ENCODE results near the gene GMCL2.

GMCL2 gene

GRCh38 chr5:178228609-178229008, 41.4 kb upstream of the GMCL2 start:
- TF ChIP-seq GATA1 (IDR thresholded peaks at IDR 0.05; ENCODE audit: low read depth, low read length) = no peak
- no peak for TF ChIP-seq POLR2A (IDR thresholded peaks at IDR 0.05; ENCODE audit: low read length)
- DNase-seq = no peak

GRCh38 chr5:178227929-178228328, 40.8 kb upstream of the GMCL2 start:
- TF ChIP-seq GATA1 (IDR thresholded peaks at IDR 0.05; ENCODE audit: low read depth, low read length) = no peak
- no peak for TF ChIP-seq POLR2A (IDR thresholded peaks at IDR 0.05; ENCODE audit: low read length)
- DNase-seq = no peak

- TF ChIP-seq POLR2A (IDR thresholded peaks at IDR 0.05; ENCODE audit: low read length) (no peak), GATA1 (IDR thresholded peaks at IDR 0.05; ENCODE audit: low read depth, low read length) (no peak)
- DNase-seq = no peak
Observed at GRCh38 chr5:178227138-178227659, 40.0 kb upstream of the GMCL2 start.

GRCh38 chr5:178225174-178225573, 38.0 kb upstream of the GMCL2 start:
- no peak for DNase-seq
- TF ChIP-seq GATA1 (IDR thresholded peaks at IDR 0.05; ENCODE audit: low read depth, low read length) (no peak), POLR2A (IDR thresholded peaks at IDR 0.05; ENCODE audit: low read length) (no peak)

GRCh38 chr5:178224403-178224802, 37.2 kb upstream of the GMCL2 start:
- TF ChIP-seq GATA1 (IDR thresholded peaks at IDR 0.05; ENCODE audit: low read depth, low read length) (no peak), POLR2A (IDR thresholded peaks at IDR 0.05; ENCODE audit: low read length) (no peak)

GRCh38 chr5:178223828-178224335, 36.7 kb upstream of the GMCL2 start:
- DNase-seq = no peak
- TF ChIP-seq GATA1 (IDR thresholded peaks at IDR 0.05; ENCODE audit: low read depth, low read length) = no peak
- TF ChIP-seq POLR2A (IDR thresholded peaks at IDR 0.05; ENCODE audit: low read length) = no peak

More at GRCh38 chr5:178224403-178224802, 37.2 kb upstream of the GMCL2 start:
- no peak for DNase-seq

- DNase-seq = no peak
- no peak for TF ChIP-seq GATA1 (IDR thresholded peaks at IDR 0.05; ENCODE audit: low read depth, low read length)
- TF ChIP-seq POLR2A (IDR thresholded peaks at IDR 0.05; ENCODE audit: low read length) = no peak
Observed at GRCh38 chr5:178223196-178223773, 36.1 kb upstream of the GMCL2 start.

GRCh38 chr5:178222292-178222691, 35.1 kb upstream of the GMCL2 start:
- TF ChIP-seq POLR2A (IDR thresholded peaks at IDR 0.05; ENCODE audit: low read length) (no peak), GATA1 (IDR thresholded peaks at IDR 0.05; ENCODE audit: low read depth, low read length) (no peak)
- DNase-seq = no peak

GRCh38 chr5:178221853-178222252, 34.7 kb upstream of the GMCL2 start:
- DNase-seq = no peak
- TF ChIP-seq POLR2A (IDR thresholded peaks at IDR 0.05; ENCODE audit: low read length) = no peak
- no peak for TF ChIP-seq GATA1 (IDR thresholded peaks at IDR 0.05; ENCODE audit: low read depth, low read length)

GRCh38 chr5:178221282-178221681, 34.1 kb upstream of the GMCL2 start:
- TF ChIP-seq GATA1 (IDR thresholded peaks at IDR 0.05; ENCODE audit: low read depth, low read length) = no peak
- peak; percentile 22 for TF ChIP-seq POLR2A (IDR thresholded peaks at IDR 0.05; ENCODE audit: low read length)
- DNase-seq = no peak

- no peak for DNase-seq
- TF ChIP-seq POLR2A (IDR thresholded peaks at IDR 0.05; ENCODE audit: low read length) = no peak
- TF ChIP-seq GATA1 (IDR thresholded peaks at IDR 0.05; ENCODE audit: low read depth, low read length) = no peak
Observed at GRCh38 chr5:178218827-178219226, 31.7 kb upstream of the GMCL2 start.

GRCh38 chr5:178218237-178218776, 31.1 kb upstream of the GMCL2 start:
- TF ChIP-seq POLR2A (IDR thresholded peaks at IDR 0.05; ENCODE audit: low read length) (no peak), GATA1 (IDR thresholded peaks at IDR 0.05; ENCODE audit: low read depth, low read length) (no peak)
- no peak for DNase-seq

GRCh38 chr5:178216779-178217178, 29.6 kb upstream of the GMCL2 start:
- no peak for DNase-seq
- no peak for TF ChIP-seq POLR2A (IDR thresholded peaks at IDR 0.05; ENCODE audit: low read length)
- no peak for TF ChIP-seq GATA1 (IDR thresholded peaks at IDR 0.05; ENCODE audit: low read depth, low read length)

- TF ChIP-seq GATA1 (IDR thresholded peaks at IDR 0.05; ENCODE audit: low read depth, low read length) (no peak), POLR2A (IDR thresholded peaks at IDR 0.05; ENCODE audit: low read length) (no peak)
Observed at GRCh38 chr5:178216088-178216534, 28.9 kb upstream of the GMCL2 start.

More at GRCh38 chr5:178216088-178216534, 28.9 kb upstream of the GMCL2 start:
- no peak for DNase-seq

All from erythroblast (primary cell).